NCI-H2196 (cell line): ENCODE results near the gene SHC1.
"Not testable (repeated sequence)": the region's sequence is repeated elsewhere in the genome, so short reads cannot be mapped to it uniquely, and the experiment has no call there.

Experiments
- DNase-seq: peaks from one replicate; lab custom pipeline; 2025; ENCODE audit not compliant: unreplicated experiment; lab: John Stamatoyannopoulos, UW

SHC1 gene

DNA sequence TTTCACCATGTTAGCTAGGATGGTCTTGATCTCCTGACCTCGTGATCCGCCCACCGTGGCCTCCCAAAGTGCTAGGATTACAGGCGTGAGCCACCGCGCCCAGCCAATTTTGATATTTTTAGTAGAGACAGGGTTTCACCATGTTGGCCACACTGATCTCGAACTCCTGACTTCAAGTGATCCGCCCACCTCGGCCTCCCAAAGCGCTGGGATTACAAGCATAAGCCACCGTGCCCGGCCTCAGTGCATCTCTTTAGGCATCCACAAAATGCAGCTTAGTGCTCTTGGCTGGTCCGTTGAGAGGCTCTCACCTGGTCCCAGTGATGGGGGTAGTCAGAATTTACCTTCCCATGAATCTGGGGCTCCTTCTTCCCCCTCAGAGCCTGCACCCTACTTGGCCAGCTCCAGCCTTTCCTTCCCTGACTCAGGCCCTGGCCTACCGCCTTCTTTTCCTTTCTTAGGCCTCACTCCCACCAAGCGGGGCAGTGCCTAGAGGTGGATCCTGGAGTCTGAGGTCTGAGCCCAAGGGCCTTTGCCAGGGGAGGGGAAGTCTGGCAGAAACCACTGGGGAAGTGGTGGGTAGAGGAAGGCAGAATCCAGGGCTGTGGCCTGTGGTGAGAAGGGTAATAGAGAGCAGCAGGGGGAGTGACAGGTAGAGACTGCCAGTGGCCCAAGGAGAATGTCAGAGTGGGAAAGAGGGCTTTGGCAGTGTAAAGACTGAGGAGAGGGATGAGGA, 26.6 kb upstream of the SHC1 start:
- DNase-seq = no peak

DNA sequence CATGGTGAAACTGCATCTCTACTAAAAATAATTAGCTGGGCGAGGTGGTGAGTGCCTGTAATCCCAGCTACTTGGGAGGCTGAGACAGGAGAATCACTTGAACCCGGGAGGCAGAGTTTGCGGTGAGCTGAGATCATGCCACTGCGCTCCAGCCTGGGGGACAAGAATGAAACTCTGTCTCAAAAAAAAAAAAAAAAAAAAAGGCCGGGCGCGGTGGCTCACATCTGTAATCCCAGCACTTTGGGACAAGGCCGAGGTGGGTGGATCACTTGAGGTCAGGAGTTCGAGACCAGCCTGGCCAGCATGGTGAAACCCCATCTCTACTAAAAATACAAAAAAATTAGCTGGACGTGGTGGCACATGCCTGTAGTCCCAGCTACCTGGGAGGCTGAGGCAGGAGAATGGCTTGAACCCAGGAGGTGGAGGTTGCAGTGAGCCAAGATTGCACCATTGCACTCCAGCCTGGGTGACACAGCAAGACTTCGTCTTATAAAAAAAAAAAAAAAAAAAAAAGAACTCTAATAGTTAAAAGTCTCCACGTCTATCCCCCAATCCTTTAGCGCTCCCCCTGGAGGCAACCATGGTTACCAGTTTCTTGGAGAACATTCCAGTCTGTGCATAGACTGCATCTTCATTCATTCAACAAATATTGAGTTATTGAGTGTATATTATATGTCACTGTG, 24.9 kb upstream of the SHC1 start:
- DNase-seq = not testable (repeated sequence)

DNA sequence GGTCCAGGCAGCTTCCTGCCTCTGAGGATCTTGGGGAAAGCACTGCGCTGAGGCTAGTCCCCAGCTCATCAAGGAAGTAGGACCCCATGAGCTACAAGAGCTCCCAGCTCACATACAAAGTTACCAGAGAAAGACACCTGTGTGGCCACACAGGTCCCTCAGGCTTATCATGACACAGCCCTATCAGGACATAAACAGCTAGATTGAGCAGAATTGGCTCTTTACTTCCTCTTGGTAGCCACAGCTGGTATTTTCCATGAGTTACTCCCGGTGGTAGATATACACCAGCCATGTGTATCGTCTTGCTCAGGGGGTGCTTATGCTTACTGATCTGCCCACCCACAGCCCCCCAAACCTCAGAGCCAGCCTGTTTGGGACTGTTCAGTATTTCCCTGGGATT, 24.0 kb upstream of the SHC1 start:
- DNase-seq = no peak

DNA sequence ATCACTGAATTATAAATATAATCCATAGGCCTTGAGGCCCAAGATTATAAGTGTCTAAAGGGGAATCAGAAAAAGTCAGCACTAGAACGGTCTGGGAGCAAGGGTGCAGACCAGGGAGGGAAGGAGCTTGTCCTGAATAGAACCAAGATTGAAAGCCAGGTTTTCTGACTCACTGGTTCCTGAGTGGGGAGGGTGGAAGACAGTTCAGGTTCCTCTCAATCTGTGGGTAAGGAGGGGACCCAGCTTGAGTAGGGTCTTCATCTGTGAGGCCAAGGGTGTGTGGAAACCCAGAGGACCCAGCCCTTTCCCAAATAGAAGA, 23.7 kb upstream of the SHC1 start:
- DNase-seq = no peak

DNA sequence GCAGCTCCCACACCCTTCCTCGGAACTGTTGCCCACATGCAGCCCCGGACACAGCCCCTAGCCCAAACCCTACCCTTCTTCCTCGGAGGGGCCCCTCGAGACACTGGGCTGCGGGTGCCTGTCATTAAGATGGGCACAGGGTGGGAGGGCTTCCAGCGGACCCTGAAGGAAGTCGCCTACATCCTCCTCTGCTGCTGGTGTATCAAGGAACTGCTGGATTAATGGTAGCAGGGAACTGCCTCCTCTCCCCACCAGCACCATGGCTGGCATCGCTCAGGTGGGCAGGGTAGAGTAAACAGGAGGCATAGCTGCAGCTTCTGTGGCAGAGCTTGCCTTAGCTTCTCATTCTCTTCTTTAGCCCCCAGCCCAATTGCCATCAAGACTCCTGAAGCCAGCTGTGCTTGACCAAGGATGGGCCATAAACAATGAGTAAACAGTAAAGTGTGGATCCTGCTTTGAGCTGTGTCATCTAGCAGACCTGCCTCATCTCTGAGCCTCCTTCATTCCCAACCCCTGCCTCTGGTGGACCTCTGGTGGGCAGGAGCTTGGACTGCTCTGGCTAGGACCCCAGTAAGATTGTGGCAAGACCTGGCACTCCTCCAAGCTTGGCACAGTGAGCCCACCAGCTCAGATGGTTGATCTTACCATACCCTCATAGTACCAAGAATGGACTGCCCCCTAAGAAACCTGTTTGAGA, 23.2 kb upstream of the SHC1 start, which contains the start of gene LENEP:
Gene LENEP (plus strand): TSS at position 15 of the 697 bp plus-strand sequence. CDS start 22 bp downstream, at position 37.
- no peak for DNase-seq

DNA sequence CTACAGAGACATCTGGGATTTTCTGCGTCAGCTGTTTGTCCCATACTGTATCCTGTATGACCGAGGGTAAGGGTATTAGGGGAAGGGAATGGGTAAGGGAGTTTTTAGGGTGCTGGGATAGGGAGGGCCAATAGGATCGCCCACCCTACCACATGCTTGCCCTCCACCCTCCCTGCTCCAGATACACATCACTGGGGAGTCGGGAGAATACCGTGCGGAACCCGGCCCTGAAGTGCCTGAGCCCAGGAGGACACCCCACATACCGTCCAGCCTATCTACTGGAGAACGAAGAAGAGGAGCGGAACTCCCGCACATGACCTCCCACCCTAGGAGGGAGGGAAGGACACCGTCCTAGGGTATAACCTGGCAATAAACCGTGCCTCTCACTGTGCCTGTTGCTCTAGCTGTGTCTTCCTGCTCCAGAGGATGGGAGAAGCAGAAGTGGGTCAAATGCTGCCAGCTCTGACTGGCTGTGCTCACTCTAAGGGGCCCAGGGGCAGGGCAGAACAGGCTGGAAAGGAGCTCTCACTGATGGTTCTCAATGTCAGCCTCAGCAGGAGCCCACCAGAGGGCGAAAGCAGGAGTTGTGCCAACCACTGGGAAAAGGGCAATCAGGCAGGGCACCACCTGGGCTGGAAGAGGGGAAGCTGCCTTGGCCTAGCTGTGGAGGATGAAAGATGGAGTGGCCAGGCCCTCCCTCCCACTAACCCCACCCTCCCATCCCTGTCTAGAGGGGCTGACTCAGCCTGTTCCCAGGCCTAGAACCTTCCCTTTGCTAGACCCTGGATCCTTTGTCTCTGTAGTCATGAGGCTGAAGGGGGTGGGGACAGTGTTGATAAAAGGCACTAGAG, 22.4 kb upstream of the SHC1 start:
- no peak for DNase-seq

DNA sequence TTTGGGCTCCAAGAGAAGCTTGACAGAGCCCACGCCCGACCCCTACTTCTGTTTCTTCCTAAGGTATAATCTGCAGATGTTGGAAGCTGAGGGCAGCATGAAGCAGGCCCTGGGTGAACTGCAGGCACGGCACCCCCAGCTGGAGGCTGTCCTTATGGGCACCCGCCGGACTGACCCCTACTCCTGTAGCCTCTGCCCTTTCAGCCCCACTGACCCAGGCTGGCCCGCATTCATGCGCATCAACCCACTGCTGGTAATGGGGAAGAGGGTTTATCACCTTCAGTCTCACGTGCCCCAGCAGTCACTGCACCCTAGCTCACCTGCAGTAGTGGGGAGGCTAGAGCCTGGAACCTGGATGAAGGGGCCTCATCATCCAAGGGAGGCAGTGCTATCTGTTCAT, 19.7 kb upstream of the SHC1 start:
- DNase-seq = no peak

DNA sequence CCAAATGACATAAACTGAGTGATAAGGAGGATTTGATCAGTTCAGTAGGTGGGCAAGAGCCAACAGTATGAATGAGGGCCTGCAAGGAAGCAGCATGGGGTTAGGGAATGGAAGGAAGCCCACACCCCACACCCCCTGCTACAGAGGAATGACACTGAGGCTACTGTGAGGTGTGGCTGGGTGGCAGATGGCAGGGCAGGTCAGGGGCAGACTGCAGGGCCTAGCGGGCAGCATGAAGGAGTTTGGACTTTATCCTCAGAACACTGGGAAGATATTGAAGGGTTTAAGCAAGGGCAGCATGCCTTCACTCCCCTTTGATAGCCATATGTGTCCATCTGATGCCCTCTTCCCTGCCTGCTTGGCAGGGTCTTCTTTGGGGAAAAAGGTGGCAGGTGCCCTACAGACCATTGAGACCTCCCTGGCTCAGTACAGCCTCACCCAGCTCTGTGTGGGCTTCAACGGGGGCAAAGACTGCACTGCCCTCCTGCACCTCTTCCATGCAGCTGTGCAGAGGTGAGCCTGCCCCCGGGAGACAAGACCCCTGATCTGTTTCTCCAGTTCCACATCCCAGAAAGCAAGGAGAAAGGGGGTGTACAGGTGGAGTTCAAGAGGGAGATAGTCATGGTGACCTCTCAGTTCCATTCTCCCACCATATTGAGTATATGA, 18.8 kb upstream of the SHC1 start:
- DNase-seq = no peak

DNA sequence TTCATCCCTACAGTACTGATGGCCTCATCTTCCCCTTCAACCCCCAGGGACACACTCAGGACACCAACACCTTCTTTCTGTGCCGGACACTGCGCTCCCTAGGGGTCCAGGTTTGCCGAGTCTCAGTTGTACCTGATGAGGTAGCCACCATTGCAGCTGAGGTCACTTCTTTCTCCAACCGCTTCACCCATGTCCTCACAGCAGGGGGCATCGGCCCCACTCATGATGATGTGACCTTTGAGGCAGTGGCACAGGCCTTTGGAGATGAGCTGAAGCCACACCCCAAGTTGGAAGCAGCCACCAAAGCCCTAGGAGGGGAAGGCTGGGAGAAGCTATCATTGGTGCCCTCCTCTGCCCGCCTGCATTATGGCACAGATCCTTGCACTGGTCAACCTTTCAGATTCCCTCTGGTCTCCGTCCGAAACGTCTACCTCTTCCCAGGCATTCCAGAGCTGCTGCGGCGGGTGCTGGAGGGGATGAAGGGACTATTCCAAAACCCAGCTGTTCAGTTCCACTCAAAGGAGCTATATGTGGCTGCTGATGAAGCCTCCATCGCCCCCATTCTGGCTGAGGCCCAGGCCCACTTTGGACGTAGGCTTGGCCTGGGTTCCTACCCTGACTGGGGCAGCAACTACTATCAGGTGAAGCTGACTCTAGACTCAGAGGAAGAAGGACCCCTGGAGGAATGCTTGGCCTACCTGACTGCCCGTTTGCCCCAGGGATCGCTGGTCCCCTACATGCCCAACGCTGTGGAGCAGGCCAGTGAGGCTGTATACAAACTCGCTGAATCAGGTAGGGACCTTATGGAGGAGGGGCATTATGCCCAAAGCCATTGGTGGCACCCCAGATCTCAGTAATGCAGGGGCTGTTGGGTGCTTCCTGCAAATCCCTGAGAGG, 17.8 kb upstream of the SHC1 start:
- DNase-seq = no peak

DNA sequence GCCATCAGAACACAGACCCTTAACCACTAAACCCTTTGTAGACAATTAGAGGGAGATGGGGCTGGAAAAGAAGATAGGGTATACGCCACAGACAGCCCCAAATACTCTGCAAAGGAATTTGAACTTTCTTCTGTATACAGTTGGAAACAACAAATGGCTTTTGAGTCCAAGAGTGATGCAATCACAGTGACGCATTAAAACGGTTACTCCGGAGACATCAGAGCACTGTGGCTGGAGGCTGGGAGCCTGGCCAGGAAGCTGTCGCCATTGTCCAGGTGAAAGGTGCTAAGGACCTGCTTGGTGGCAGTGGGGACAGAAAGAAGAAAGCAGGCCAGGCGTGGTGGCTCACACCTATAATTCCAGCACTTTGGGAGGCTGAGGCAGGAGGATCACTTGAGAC, 16.8 kb upstream of the SHC1 start:
- no peak for DNase-seq

DNA sequence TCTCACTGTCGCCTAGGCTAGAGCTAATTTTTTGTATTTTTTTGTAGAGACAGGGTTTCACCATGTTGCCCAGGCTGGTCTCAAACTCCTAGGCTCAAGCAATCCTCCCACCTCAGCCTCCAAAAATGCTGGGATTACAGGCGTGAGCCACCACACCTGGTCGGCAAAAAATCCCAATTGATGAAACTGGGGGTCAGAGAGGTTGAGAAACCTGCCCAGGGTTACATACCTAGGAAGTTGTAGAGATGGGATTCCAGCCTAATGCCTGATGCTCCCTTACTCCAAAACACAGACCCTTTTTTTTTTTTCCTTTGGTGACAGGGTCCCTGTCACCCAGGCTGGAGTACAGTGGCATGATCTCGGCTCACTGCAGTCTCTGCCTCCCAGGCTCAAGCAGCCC, 16.2 kb upstream of the SHC1 start:
- not testable (repeated sequence) for DNase-seq

DNA sequence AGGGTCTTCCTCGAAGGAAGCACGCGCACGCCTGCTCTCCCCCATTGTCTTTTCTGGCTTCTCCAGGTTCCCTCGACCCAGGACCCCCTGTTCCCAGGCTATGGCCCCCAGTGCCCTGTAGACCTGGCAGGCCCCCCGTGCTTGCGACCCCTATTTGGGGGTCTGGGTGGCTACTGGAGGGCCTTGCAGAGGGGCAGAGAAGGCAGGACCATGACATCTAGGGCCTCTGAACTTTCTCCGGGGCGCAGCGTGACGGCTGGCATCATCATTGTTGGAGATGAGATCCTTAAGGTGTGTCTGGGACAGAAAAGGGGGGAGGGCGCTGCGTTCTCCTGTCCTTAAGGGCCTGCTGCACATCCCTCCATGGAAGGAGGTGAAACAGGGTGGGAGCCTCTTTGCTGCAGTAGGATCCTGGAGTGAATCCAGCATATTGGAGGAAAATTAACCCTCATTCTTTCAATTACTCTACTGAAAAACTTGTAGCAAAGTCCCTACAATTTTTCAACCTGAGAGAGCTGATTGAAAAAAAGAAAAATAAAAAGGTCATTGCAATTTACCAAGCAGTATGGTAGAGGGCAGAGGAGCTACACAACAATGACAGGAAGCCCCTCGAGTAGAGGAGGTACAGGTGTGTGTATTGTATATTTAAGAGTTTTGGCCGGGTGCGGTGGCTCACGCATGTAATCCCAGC, 13.4 kb upstream of the SHC1 start:
- DNase-seq = no peak

DNA sequence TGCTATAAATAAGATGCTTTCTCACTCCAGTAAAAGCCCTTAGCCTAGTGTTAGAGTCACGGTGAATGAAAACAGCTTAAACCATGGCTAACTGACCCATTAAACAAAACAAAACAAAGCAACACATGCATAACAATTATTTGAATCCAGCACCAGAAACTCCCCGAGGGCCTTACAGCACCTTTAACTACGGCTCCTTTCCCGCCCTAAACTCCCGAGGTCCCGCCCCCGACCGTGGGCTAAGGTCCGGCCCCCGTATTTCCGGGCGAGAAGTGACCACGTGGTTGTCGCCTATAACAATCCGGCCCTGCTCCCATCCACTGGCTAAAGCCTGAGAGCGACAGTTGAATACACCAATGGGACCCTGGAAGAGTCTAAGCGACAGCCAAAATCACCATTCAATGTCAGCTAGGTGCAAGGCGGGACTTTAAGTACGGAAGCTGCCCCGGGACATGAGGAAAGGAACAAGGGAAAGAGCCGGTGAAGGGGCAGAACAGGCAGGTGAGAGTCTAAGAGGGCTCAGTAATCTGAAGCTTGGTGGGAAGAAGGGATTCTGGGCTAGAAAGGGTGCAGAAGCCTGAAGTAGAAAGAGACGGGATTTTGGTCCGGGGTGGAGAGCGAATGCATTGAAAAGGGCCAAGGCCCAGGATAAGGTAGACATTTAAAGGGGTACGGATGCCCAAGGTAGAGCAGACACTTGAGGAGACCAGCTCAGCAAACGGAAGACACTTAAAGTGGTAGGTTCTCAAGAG, 12.5 kb upstream of the SHC1 start, which contains the start of gene FLAD1:
Gene FLAD1 (plus strand): TSS at position 448 of the 752 bp plus-strand sequence. CDS start 351 bp downstream, outside the sequence.
- DNase-seq = peak; percentile 98

DNA sequence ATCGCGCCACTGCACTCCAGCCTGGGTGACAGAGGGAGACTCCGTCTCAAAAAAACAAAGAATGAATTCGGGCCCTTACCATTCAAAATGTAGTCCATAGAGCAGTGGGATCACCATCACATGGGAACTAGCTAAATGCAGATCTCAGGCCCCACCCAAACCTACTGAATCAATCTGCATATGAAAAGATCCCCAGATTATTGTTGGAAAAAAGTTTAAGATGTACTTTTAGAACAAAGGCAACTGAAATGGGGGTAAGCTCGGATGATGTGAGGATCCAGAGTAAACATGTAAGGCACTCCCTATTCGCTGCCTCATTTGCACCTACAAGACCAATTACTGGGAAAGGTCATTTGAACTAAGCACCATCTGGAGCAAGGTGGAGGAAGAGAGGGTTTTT, 11.8 kb upstream of the SHC1 start:
- no peak for DNase-seq

DNA sequence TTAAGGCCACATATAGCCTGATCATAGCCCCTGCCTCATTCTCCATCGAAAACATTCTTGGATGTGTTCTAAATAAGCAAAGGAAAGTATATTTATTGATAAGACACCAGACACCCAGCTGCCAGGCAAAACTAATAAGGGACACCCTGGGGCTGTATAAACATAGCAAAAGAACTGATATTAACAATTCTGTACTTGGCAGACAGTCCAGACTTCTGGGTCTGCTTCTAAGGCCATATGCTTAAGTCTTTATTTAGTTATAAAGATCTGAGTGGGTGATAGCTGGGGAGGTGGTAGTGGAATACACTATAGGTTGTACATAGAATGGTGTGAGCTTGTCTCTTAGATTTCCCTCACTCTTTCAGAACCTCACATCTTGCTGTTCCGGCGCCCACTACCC, 7.8 kb upstream of the SHC1 start:
- DNase-seq = no peak

DNA sequence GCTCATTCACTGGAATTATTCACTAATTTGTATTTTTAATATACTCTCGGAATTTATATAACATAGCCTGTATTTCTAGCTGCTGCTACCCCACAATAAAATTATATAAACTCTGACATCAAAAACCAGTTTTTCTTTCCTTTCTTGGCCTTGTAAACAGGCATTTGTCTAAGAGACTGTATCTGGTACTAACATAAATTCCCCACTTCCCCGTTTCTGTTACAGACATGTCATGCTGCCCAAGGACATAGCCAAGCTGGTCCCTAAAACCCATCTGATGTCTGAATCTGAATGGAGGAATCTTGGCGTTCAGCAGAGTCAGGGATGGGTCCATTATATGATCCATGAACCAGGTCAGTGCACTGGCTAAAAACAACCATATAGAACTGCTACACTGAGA, 7.2 kb upstream of the SHC1 start:
- not testable (repeated sequence) for DNase-seq

DNA sequence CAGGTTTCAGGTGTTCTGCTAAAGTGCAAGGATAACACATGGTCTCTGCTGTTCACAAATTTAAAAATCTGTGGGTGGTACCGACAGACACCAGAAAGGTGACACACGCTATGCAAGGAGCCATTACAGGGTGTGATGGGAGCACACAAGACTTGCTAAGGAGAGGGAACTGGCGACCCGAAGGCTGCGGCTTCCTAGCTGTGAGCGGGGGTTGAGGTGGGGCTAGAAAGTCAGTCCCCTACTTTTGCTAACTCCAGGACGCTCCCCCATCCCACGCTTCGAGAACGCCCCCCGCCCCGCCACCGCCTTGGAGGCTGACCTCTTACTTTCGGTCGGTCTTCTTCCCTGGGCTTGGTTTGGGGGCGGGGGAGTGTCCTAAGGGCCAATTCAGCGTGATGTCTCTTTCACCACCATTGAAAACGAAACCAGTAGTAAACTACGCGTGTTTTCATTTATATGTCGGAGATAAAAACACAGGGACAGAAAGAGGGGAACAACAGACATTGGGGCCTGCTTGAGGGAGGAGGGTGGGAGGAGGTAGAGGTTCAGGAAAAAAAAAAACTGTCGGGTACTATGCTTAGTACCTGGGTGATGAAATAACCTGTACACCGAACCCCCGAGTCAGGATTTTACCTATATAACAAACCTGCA, 5.0 kb upstream of the SHC1 start:
- no peak for DNase-seq
